Caco-2 (cell line): ENCODE measurements around the gene CLMP. TPM values are rescaled to one million over a fixed set of nuclear protein-coding genes. Genes with fewer than 3 reads are reported as not detected.
A peak's percentile ranks its signal among the peaks of the same experiment; 100 is the strongest.

Experiments
- BruUV-seq: library from RNA; stranded (reverse); fragments of 400-500 nt; replicated peaks from 2 replicates; lab custom pipeline; 2021; lab: Mats Ljungman, UMichigan
- CTCF ChIA-PET: fragments of 300-600 bp; sonication (Branson Sonifier 250); formaldehyde crosslinking; loops from one replicate; lab custom pipeline; 2022; ENCODE audit warnings: antibody characterized with exemption; lab: Charles Lee
- POLR2A ChIA-PET: fragments of 300-600 bp; sonication (Branson Sonifier 250); formaldehyde crosslinking; loops from one replicate; lab custom pipeline; 2022; ENCODE audit warnings: antibody characterized with exemption; lab: Charles Lee
- DNase-seq, 2 experiments: peaks; one replicate each; pipeline versions ENCODE4 v3.0.0 to v3.0.0-alpha.2; 2020 to 2022
- H3K27me3 ChIP-seq: replicated peaks from 2 replicates; pipeline ENCODE4 v1.6.0; 2011; ENCODE audit warnings: low read length; ENCODE audit not compliant: control insufficient read depth, insufficient read depth
- H3K36me3 ChIP-seq: 2 replicates; pipeline ENCODE4 v1.5.1; 2011; ENCODE audit warnings: low read length; ENCODE audit not compliant: control insufficient read depth, insufficient read depth
- H3K4me1 ChIP-seq: fragments of 250-450 bp; sonication (Bioruptor Pico); 2 replicates; pipeline ENCODE4 v1.5.1; 2020; ENCODE audit warnings: mild to moderate bottlenecking
- H3K4me3 ChIP-seq: 2 replicates; pipeline ENCODE4 v1.5.1; 2011; ENCODE audit warnings: low read depth, mild to moderate bottlenecking, control low read depth, low read length
- H3K9me3 ChIP-seq: fragments of 250-450 bp; sonication (Bioruptor Pico); 2 replicates; pipeline ENCODE4 v1.5.1; 2020; ENCODE audit warnings: mild to moderate bottlenecking, moderate library complexity
- H3K27ac Mint-ChIP-seq: one replicate; pipeline ENCODE4 v1.8.0; 2022; ENCODE audit warnings: mixed read lengths; ENCODE audit not compliant: unreplicated experiment
- H3K27me3 Mint-ChIP-seq: one replicate; pipeline ENCODE4 v1.8.0; 2022; ENCODE audit warnings: mixed read lengths; ENCODE audit not compliant: insufficient read depth, unreplicated experiment
- H3K36me3 Mint-ChIP-seq: one replicate; pipeline ENCODE4 v1.8.0; 2022; ENCODE audit warnings: mild to moderate bottlenecking, mixed read lengths; ENCODE audit not compliant: insufficient read depth, unreplicated experiment
- H3K4me1 Mint-ChIP-seq: one replicate; pipeline ENCODE4 v1.8.0; 2022; ENCODE audit warnings: low read depth, mixed read lengths; ENCODE audit not compliant: unreplicated experiment
- H3K4me3 Mint-ChIP-seq: one replicate; pipeline ENCODE4 v1.8.0; 2022; ENCODE audit warnings: mild to moderate bottlenecking, moderate library complexity, mixed read lengths; ENCODE audit not compliant: unreplicated experiment
- H3K9me3 Mint-ChIP-seq: one replicate; pipeline ENCODE4 v1.8.0; 2022; ENCODE audit warnings: mixed read lengths; ENCODE audit not compliant: unreplicated experiment
- CTCF ChIP-seq, 2 experiments: fragments of 200-600 bp in 1 of 2; IDR thresholded peaks; 1 replicate in 1 of 2; 2 replicates in 1 of 2; pipeline versions ENCODE4 v1.5.1 to v1.8.0; 2011 to 2022; ENCODE audit warnings: antibody characterized with exemption in 1 of 2, control low read depth in 1 of 2, inconsistent platforms in 1 of 2, low read depth in 1 of 2, low read length in 1 of 2, mild to moderate bottlenecking in 1 of 2, moderate library complexity in 1 of 2; ENCODE audit not compliant: insufficient read depth in 1 of 2, severe bottlenecking in 1 of 2, unreplicated experiment in 1 of 2
- intact Hi-C: fragments of 100-400 bp; cut with micrococcal nuclease; formaldehyde crosslinking; loops from one replicate; pipeline ENCODE4 v1.10.0; 2022; ENCODE audit not compliant: unreplicated experiment
- total RNA-seq: library from RNA; stranded (reverse); gene quantifications from 2 replicates; pipeline ENCODE4 v1.2.3, GENCODE V29; 2022

Gene CLMP
- total RNA-seq, 1 experiment from 2014 or later: 58.9 TPM

- Mint-ChIP-seq H3K27me3 (no peaks in the 10 kb centered on the region), H3K4me3 (no peak overlapping the region), H3K9me3 (no peaks in the 10 kb centered on the region), H3K4me1 (peaks cover 10% of the 10 kb centered on the region), H3K36me3 (no peaks in the 10 kb centered on the region), H3K27ac (no peak overlapping the region)
- H3K4me1 ChIP-seq: peaks cover 4% of the 10 kb centered on the region; the same call in 1 of the 2 replicates
- H3K36me3 ChIP-seq: no peaks in the 10 kb centered on the region
- DNase-seq: no peak
- no peak for TF ChIP-seq CTCF (IDR thresholded peaks at IDR 0.05; ENCODE audit: insufficient read depth in 1 of 2, low read depth in 1 of 2, low read length in 1 of 2, severe bottlenecking in 1 of 2, unreplicated experiment in 1 of 2)
- POLR2A ChIA-PET: no interaction called here
- no peak overlapping the region for H3K4me3 ChIP-seq
- BruUV-seq: no TSS peak
- intact Hi-C loops: no loop called here
- H3K27me3 ChIP-seq: no peaks in the 10 kb centered on the region
- no peaks in the 10 kb centered on the region for H3K9me3 ChIP-seq
- CTCF ChIA-PET: interaction anchor here (0.9 kb wide), 1 partner anchor 22 kb away, joined by 3 read pairs; no protein-coding TSS in a partner anchor
Measured at GRCh38 chr11:123125169-123125568, 69.9 kb downstream of the CLMP start.

GRCh38 chr11:123122852-123123251 lies 72.2 kb downstream of the CLMP start:
- BruUV-seq: no TSS peak
- Mint-ChIP-seq H3K36me3 (no peaks in the 10 kb centered on the region), H3K4me1 (peaks cover 10% of the 10 kb centered on the region), H3K27ac (no peak overlapping the region), H3K27me3 (no peaks in the 10 kb centered on the region), H3K9me3 (no peaks in the 10 kb centered on the region), H3K4me3 (no peak overlapping the region)
- ChIA-PET CTCF (interaction anchor here (1.0 to 1.5 kb wide), 2 partner anchors 124 to 138 kb away, joined by 3 to 5 read pairs; no protein-coding TSS in a partner anchor), POLR2A (interaction anchor here (0.6 kb wide), 1 partner anchor 60 kb away, joined by 3 read pairs; no protein-coding TSS in a partner anchor)
- Histone ChIP-seq H3K36me3 (no peaks in the 10 kb centered on the region), H3K4me3 (no peak overlapping the region), H3K9me3 (no peaks in the 10 kb centered on the region), H3K4me1 (peaks cover 4% of the 10 kb centered on the region; the same call in 1 of the 2 replicates), H3K27me3 (no peaks in the 10 kb centered on the region)
- DNase-seq: no peak
- intact Hi-C loops: no loop called here
- TF ChIP-seq CTCF (IDR thresholded peaks at IDR 0.05; ENCODE audit: insufficient read depth in 1 of 2, low read depth in 1 of 2, low read length in 1 of 2, severe bottlenecking in 1 of 2, unreplicated experiment in 1 of 2): no peak

GRCh38 chr11:123122341-123122740 lies 72.7 kb downstream of the CLMP start:
- POLR2A ChIA-PET: interaction anchor here (0.6 kb wide), 1 partner anchor 59 kb away, joined by 3 read pairs; no protein-coding TSS in a partner anchor
- peak; percentile 19 to 48 for DNase-seq
- Histone ChIP-seq H3K4me3 (no peak overlapping the region), H3K9me3 (no peaks in the 10 kb centered on the region), H3K27me3 (no peaks in the 10 kb centered on the region), H3K4me1 (peaks cover 4% of the 10 kb centered on the region; the same call in 1 of the 2 replicates), H3K36me3 (no peaks in the 10 kb centered on the region)
- Mint-ChIP-seq H3K36me3 (no peaks in the 10 kb centered on the region), H3K27ac (no peak overlapping the region), H3K27me3 (no peaks in the 10 kb centered on the region), H3K9me3 (no peaks in the 10 kb centered on the region), H3K4me1 (peaks cover 10% of the 10 kb centered on the region), H3K4me3 (no peak overlapping the region)
- intact Hi-C loops: no loop called here
- no TSS peak for BruUV-seq
- no peak for TF ChIP-seq CTCF (IDR thresholded peaks at IDR 0.05; ENCODE audit: insufficient read depth in 1 of 2, low read depth in 1 of 2, low read length in 1 of 2, severe bottlenecking in 1 of 2, unreplicated experiment in 1 of 2)
- CTCF ChIA-PET: interaction anchor here (1.0 to 1.5 kb wide), 2 partner anchors 125 to 139 kb away, joined by 3 to 5 read pairs; no protein-coding TSS in a partner anchor
